NCI-H748 (cell line): ENCODE measurements around the gene PALS2.

ENCODE experiments used
- DNase-seq: peaks from one replicate; lab custom pipeline; 2025; ENCODE audit not compliant: unreplicated experiment; lab: John Stamatoyannopoulos, UW

The PALS2 gene

DNA sequence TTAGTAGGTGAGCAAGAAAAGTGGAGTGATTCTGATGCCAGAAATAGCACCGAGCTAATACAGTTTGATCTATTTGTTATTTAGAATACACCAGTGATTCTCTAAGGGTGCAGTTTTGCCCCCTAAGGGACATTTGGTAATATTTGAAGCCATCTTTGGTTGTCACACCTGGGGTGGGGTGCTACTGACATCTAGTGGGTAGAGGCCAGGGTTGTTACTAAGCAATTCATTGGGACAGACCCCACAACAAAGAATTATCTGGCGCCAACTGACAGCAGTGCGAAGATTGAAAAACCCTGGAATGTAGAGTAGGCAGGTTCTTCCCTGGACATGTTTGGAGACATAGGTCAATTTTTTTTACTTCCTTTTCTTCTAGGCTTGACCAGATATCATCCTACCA is 14.6 kb downstream of the PALS2 start:
- peak; percentile 55 for DNase-seq

DNA sequence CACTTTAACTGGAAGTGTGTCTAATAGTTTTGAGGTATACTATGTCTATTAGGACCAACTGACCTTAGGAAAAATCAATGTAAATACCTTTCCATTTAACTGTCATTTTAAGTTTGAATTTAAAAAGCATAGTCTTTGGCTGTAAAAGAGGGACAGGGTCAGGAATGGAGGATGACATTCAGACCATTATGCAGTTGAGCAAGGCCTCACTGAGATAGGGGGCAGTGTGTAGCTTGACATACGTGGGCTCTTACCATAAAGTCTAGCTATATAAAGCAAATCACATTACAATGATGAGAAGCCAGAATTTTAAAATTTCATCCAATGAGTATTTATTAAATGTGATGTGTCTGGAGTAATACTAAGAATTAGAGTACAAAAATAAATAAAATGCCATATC is 17.9 kb downstream of the PALS2 start:
- DNase-seq, result no peak

DNA sequence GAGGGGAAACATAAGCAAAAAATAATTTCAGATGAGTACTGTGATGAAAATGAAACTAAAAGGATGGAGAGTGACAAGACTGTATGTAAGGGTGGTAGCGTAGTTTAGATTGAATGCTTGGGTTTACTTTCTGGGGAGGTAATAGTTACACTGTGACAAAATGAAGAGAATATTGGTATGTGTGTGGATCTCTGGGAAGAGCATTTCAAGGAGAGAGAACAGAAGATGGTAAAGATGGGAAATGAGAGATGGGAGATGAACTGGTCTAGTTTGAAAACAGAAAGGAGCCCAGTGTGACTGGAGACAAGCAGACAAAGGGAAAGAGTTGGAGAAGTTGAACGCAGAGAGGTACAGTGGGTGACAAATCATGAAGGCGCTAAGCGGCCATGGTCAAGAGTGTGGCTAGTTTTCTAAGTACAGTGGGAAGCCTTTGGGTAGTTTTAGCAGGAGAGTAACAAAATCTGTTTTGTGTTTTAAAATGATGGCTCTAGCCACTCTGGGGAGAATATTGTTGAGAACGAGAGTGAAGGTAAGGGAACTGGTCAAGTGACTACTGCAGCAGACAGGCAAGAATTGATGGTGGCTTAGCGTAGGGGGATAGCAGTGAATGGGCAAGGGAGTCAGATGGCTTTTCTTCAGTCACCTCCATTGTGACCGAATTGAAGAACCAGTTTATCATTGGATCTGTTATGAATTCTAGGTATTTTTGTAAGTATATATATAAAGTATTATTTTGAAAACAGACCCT is 22.6 kb downstream of the PALS2 start:
- no peak for DNase-seq

- no peak for DNase-seq
Observed at GRCh38 chr7:24597014-24597413, 23.8 kb downstream of the PALS2 start.

DNA sequence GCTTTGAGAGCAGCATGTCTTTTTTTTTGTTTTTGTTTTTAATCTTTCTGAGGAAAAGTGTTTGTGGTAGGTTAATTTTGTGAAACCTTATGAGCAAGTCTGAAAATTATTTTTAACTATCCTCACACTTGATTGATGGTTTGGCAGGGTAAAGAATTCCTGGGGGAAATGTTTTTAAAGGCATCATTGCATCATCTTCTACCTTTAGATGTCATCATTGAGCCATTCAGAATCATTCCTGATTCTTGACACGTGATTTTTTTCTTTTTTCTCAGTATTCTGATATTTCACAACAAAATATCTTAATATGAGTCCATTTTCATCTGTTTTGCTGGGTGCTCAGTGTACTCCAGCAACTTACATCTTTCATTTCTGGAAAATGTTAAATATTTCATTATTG is 28.3 kb downstream of the PALS2 start:
- no peak for DNase-seq

DNA sequence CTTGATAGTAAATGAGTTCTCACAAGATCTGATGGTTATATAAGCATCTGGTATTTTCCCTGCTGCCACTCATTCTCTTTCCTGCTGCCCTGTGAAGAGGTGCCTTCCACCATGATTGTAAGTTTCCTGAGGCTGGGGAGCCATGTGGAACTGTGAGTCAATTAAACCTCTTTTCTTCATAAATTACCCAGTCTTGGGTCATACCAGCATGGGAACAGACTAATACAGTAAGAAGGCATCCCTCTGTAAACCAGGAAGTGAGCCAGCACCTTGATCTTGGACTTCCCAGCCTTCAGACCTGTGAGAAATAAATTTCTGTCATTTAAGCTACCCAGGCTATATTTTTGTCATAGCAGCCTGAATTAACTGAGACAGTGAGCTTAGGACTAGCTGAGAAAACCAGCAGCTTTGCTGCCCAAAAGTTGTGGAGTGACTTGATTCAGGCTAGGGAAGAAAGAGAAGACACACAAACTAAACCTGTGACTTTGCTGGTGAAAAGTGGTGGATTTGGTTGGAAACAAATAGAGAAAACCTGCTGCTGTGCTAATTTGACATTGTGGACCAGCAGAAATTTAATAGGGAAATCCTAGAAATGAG is 29.7 kb downstream of the PALS2 start:
- no peak for DNase-seq

DNA sequence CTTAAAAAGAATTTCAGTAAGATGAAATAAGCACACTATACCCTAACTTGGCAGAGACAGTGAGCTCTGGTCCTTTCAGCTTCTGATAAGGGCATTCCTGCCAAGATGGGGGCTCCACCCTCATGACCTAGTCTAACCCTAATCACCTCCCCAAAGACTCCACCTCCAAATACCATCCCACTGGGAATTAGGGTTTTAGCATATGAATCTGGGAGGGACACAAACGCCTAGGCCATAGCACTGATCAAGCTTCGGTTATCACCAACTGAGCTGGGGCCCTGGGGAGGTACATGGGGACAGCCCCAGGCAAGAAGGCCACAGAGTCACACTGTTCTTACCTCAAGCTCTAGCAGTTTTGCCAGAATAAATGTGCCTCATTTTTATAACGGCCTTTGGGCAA is 31.4 kb downstream of the PALS2 start:
- DNase-seq, result no peak

- no peak for DNase-seq
Observed at GRCh38 chr7:24608504-24608903, 35.3 kb downstream of the PALS2 start.

- DNase-seq, result no peak
Observed at GRCh38 chr7:24609059-24609458, 35.8 kb downstream of the PALS2 start.

GRCh38 chr7:24609570-24609969 is 36.3 kb downstream of the PALS2 start:
- DNase-seq, result no peak

DNA sequence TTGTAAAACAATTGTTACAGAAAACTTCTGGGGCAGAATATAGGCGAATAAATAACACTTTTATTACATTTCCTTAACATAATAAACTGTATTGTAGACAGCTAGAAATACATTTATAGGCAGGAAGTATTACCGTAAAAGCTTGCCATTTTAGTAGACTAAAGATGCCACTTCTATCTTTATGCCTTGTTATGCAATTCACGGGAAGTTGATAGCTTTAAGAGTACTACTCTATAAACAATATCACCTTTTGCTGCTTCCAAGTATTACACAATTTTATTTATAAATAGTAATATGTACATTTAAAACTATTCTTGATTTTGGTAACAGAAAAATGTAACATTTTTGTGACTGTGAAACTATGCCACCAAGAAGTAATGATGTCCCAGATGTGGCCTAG is 37.9 kb downstream of the PALS2 start:
- no peak for DNase-seq

DNA sequence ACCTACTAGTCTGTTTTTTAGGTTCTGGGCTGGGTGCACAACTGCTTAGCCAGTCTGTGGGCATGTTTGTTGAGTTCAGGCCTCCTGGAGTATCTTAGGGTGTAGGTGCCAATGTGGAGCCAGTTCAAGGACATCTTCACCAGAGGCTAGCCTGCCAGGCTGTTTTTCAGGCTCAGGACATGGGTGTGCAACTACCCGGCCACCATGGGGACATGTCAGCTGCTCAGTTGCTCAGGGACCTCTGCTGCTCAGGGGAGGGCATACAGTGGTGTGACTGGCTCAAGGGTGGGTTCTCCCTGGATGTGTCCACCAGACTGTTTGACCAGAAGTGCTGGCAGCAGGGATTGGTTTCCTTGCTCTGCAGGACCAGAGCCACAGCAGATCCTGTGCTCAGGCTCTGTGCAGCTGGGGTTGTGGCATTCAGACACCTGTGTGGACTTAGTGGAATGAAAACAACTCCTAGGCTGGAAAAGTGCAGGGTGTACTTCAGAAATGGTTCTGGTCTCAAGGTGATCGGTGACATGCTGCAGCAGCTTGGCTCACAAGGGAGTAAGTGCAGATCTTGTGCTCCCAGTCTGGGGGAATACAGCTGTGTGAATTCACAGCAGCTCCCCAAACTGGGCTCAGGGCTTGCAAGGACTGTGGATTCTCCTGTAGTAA is 44.8 kb downstream of the PALS2 start:
- no peak for DNase-seq

DNA sequence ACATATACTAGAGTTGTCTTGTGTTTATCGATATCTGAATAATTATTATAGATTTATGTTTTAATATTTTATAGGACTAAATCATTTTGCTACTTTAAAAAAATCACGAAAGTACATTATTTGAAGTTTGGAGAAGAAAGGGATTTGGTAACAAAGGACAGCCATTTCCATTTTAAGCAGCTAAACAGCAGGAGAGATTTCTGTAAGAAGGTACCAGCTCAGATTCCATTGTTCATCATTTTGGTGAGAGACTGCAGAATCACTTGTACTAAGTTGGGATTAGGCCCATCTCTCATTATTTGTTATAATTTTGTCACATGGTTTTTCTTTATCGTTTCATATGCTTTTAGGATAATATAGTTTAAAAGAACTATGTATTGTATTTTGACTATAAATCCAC is 46.7 kb downstream of the PALS2 start:
- DNase-seq, result no peak

- DNase-seq, result no peak
Observed at GRCh38 chr7:24622646-24623182, 49.5 kb downstream of the PALS2 start.
